BJ (cell line): ENCODE data around the gene PCSK2. TPM values are rescaled to one million over a fixed set of nuclear protein-coding genes. Genes with fewer than 3 reads are reported as not detected.

Experiments used
- CTCF ChIA-PET: fragments of 350-600 bp; formaldehyde crosslinking; extraction: SDS; loops from one replicate; lab custom pipeline; 2021; ENCODE audit warnings: antibody characterized with exemption, inconsistent platforms; lab: Yijun Ruan, JAX
- POLR2A ChIA-PET: fragments of 300-600 bp; sonication (Branson Sonifier 250); formaldehyde crosslinking; extraction: SDS; loops from one replicate; lab custom pipeline; 2021; ENCODE audit warnings: antibody characterized with exemption; lab: Charles Lee
- DNase-seq: peaks from one replicate; pipeline ENCODE4 v3.0.0-alpha.2; 2011; ENCODE audit warnings: low read depth
- H3K27me3 ChIP-seq: 2 replicates; pipeline ENCODE4 v1.6.0; 2011; ENCODE audit warnings: low read length; ENCODE audit not compliant: control insufficient read depth, insufficient read depth
- H3K36me3 ChIP-seq: 2 replicates; pipeline ENCODE4 v1.5.1; 2011; ENCODE audit warnings: low read length; ENCODE audit not compliant: control insufficient read depth, insufficient read depth
- H3K4me3 ChIP-seq: 2 replicates; pipeline ENCODE4 v1.5.1; 2011; ENCODE audit warnings: low read depth, mild to moderate bottlenecking, control low read depth, low read length
- CTCF ChIP-seq: IDR thresholded peaks from 2 replicates; pipeline ENCODE4 v1.5.1; 2011; ENCODE audit warnings: low read depth, mild to moderate bottlenecking, control low read depth, inconsistent platforms, low read length, moderate library complexity; ENCODE audit not compliant: insufficient read depth
- polyA plus RNA-seq: library from polyadenylated mRNA; depleted of rRNA; stranded (reverse); fragments of >200 nt; gene quantifications from 2 replicates; pipeline ENCODE4 v1.2.3, GENCODE V29; 2011

Gene PCSK2
- polyA plus RNA-seq, 1 experiment: not detected

GRCh38 chr20:17491041-17491440, 264.2 kb downstream of the PCSK2 start:
- no peak for DNase-seq
- no peaks in the 10 kb centered on the region for H3K36me3 ChIP-seq
- ChIA-PET CTCF (no interaction called here), POLR2A (no interaction called here)
- H3K27me3 ChIP-seq: peaks cover 9% of the 10 kb centered on the region
- no peak overlapping the region for H3K4me3 ChIP-seq
- TF ChIP-seq CTCF: no peak

GRCh38 chr20:17491488-17491887, 264.6 kb downstream of the PCSK2 start:
- H3K36me3 ChIP-seq: no peaks in the 10 kb centered on the region
- CTCF ChIA-PET: no interaction called here
- no peak overlapping the region for H3K4me3 ChIP-seq
- H3K27me3 ChIP-seq: peaks cover 7% of the 10 kb centered on the region
- DNase-seq: no peak
- TF ChIP-seq CTCF: no peak
- POLR2A ChIA-PET: no interaction called here

- peaks cover 7% of the 10 kb centered on the region for H3K27me3 ChIP-seq
- no peak for DNase-seq
- ChIA-PET POLR2A (no interaction called here), CTCF (interaction anchor here (1.3 to 3.0 kb wide), 2 partner anchors 11 to 12 kb away, joined by 3 to 12 read pairs; no protein-coding TSS in a partner anchor)
- H3K4me3 ChIP-seq: no peak overlapping the region
- no peaks in the 10 kb centered on the region for H3K36me3 ChIP-seq
- no peak for TF ChIP-seq CTCF
These were observed 266.3 kb downstream of the PCSK2 start for GRCh38 chr20:17493173-17493572.

DNA sequence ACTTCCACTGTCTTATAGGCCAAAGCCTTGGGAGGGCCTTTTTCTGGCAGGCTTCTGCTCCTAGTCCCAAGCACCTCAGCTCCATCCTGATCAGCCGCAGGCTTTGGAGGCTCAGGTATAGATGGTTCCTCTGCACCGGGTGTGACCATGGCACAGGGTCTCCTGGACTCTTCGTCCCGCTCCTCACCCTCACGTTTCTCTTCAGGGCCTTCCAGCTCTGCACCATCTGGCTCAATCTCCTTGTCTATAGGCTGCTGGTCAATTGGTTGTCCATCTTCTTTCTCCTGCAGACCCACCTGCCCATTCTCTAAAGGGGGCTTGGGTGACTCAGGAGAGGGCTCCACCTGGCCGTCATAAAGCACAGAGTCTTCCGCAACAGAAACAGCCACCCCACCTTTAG, 267.4 kb downstream of the PCSK2 start:
- TF ChIP-seq CTCF: no peak
- CTCF ChIA-PET: interaction anchor here (0.6 to 3.0 kb wide), 2 partner anchors 11 to 161 kb away, joined by 3 to 12 read pairs; no protein-coding TSS in a partner anchor

DNA sequence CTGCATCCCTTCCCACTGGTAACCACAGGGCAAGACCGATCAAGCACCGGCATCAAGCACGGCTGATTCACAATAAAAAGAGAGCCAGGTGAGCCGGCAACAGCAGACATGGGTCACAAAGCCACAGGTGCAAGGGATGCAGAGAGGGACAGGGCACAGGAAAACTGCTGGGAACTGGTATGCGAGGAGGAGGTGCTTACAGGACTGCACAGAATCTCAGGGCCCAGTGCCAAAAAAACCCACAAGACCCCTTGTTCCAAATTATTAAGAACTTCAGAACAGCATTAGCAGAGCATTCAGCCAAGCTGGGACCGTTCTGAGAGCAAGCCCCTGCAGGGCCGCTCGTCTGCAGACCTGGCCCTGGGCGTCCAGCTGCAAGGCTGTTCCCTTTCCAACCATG, 269.0 kb downstream of the PCSK2 start:
- no peak for DNase-seq
- POLR2A ChIA-PET: no interaction called here
- no peaks in the 10 kb centered on the region for H3K36me3 ChIP-seq
- peaks cover 3% of the 10 kb centered on the region; the same call in 1 of the 2 replicates for H3K27me3 ChIP-seq
- H3K4me3 ChIP-seq: no peak overlapping the region
- CTCF ChIA-PET: interaction anchor here (0.5 to 3.0 kb wide), 3 partner anchors 9 to 675 kb away, joined by 3 to 12 read pairs (median 5); no protein-coding TSS in a partner anchor
- TF ChIP-seq CTCF: no peak

More for the DNA sequence above, 267.4 kb downstream of the PCSK2 start:
- no peak overlapping the region for H3K4me3 ChIP-seq
- H3K36me3 ChIP-seq: no peaks in the 10 kb centered on the region
- no peak for DNase-seq
- H3K27me3 ChIP-seq: peaks cover 6% of the 10 kb centered on the region
- POLR2A ChIA-PET: no interaction called here
